Left ventricle myocardium superior (tissue), 1 donor: ENCODE measurements around the gene MYO18B. TPM values are rescaled to one million over a fixed set of nuclear protein-coding genes. Genes with fewer than 3 reads are reported as not detected.

ENCODE experiments used
- ATAC-seq: fragments of 200-7000 bp; cut with Tn5 transposase; one replicate; pipeline ENCODE4 v1.9.1; 2020; ENCODE audit warnings: mild to moderate bottlenecking, moderate library complexity
- DNase-seq: peaks from one replicate; pipeline ENCODE4 v3.0.0-alpha.2; 2020
- intact Hi-C: fragments of 100-400 bp; cut with micrococcal nuclease; formaldehyde crosslinking; loops from one replicate; pipeline ENCODE4 v1.11.0; 2022
- total RNA-seq: library from RNA; stranded (reverse); fragmentation: NEBNext Ultra II Directional; extraction: Animal tissue kit (Norgen Biotek cat#: 25700); gene quantifications from one replicate; pipeline ENCODE4 v1.2.1, GENCODE V29; 2021
- donor health status: DM: no; HTN: yes; CAD: no; lungs with severe emphysema.

The MYO18B gene
- total RNA-seq, 1 donor from 2014 or later: 138 TPM

DNA sequence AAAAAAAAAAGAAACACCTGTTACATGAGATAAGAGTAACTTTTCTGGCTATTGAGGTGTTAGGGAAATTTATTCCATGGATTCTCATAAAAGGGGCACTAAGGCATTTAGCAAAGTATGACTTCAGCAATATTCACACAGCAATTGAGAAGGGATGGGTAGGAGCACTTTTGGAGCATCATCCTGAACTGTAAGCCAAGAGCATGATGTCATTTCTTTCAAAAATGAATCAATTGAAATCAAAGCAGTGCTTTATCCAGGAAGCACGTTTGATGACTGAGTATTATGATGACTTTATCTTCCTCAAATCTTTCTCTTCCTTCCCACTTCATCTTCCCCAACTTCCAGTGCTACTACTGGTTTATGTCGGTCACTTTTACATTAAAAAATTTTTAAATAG lies 140.4 kb downstream of the MYO18B start:
- no peak for DNase-seq
- no peak for ATAC-seq
- intact Hi-C loops: no loop called here

- intact Hi-C loops: no loop called here
- no peak for DNase-seq
- ATAC-seq: no peak
These were observed 141.6 kb downstream of the MYO18B start for GRCh38 chr22:25883482-25884033.

DNA sequence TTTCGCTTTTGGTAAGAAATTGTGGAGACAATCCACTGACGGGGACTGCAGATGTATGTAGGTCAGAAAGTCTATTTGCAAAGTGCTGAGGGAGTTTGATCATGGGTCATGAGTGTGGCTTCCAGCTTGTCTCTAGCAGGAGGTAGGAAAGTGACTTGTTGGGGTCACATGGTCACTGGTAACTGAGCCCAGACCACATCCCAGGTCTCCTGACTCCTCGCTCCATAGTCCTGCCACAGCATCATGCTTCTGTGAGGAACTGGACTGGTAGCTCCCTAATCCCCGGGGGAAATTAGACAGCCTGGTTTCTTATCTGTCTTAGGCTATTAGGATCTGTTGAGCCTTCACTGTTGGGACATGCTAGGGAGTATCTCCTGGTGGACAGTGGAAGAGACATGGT lies 142.1 kb downstream of the MYO18B start:
- ATAC-seq: no peak
- intact Hi-C loops: no loop called here
- DNase-seq: no peak

- DNase-seq: no peak
- ATAC-seq: no peak
- intact Hi-C loops: no loop called here
These were observed 146.5 kb downstream of the MYO18B start for GRCh38 chr22:25888399-25889054.

- ATAC-seq (no peak), DNase-seq (no peak)
- intact Hi-C loops: no loop called here
These were observed 148.7 kb downstream of the MYO18B start for GRCh38 chr22:25890651-25891050.

- intact Hi-C loops: no loop called here
- no peak for DNase-seq
- ATAC-seq: no peak
These were observed 150.7 kb downstream of the MYO18B start for GRCh38 chr22:25892678-25893077.

DNA sequence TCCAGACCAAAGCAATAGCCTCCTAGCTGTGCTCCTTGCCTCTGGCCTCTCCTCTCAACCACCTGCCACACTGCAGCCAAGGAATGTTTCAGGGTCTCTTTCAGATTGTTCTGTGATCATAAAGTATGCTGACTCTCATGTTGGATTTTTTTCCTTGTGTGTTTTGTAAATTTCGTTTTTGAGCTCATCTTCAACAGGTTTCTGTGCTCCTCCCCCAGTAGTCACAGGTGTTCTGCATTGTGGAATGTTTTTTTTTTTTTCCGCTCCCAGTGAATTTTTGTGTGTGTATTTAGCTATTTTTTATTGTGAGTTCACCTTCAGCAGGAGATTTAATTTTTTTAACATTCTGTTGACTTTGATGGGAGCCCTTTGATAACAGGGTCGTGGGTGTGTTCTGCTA lies 153.7 kb downstream of the MYO18B start:
- ATAC-seq: no peak
- DNase-seq: no peak
- intact Hi-C loops: no loop called here

- intact Hi-C loops: no loop called here
- DNase-seq: no peak
- no peak for ATAC-seq
These were observed 154.1 kb downstream of the MYO18B start for GRCh38 chr22:25896098-25896497.

- intact Hi-C loops: no loop called here
- DNase-seq (no peak), ATAC-seq (no peak)
These were observed 154.6 kb downstream of the MYO18B start for GRCh38 chr22:25896592-25896991.

- ATAC-seq: no peak
- DNase-seq: no peak
- intact Hi-C loops: no loop called here
These were observed 156.8 kb downstream of the MYO18B start for GRCh38 chr22:25898707-25899365.

DNA sequence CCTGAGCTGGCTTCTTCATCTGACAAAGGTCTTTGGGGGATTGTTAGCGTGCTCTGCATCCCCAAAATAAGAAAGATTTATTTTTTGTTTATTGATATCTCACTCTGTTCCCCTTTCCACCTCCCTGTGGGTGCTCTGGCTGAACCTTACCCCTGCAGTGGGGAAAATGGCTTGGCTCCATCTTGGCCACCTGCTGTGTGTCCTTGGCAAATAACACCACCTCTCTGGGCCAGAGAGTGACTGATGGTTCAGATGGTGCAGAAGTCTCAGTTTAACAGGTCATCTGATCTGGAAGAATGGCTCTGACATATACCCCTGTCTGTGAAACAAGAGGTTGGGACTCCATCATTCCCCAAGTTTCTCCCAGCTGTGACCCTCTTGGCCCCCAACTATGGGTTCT lies 157.6 kb downstream of the MYO18B start:
- DNase-seq (no peak), ATAC-seq (no peak)
- intact Hi-C loops: no loop called here

- ATAC-seq (no peak), DNase-seq (no peak)
- intact Hi-C loops: no loop called here
These were observed 158.4 kb downstream of the MYO18B start for GRCh38 chr22:25900390-25900789.

GRCh38 chr22:25900880-25901279 lies 158.9 kb downstream of the MYO18B start:
- DNase-seq (no peak), ATAC-seq (peak; percentile 65)
- intact Hi-C loops: no loop called here

- DNase-seq: no peak
- no peak for ATAC-seq
- intact Hi-C loops: no loop called here
These were observed 160.4 kb downstream of the MYO18B start for GRCh38 chr22:25902402-25902801.

DNA sequence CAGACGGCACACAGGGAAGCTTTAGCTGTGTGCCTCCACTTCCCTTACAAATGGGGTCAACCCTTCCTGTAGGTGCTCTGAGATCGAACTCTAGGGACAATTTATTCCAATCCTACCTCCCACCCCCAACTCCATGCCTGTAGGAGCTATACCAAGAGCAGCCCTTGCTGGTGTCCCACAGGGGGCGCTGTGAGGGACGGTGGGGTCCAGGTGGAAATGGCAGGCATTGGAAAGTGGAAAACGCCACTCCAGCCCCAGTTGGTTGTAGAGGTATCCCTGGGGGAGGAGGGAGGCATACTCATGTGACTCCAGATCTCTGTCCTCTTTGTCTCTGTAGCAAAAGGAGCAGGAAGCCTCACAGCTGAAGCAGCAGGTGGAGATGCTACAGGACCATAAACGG lies 161.3 kb downstream of the MYO18B start:
- intact Hi-C loops: no loop called here
- ATAC-seq: no peak

DNA sequence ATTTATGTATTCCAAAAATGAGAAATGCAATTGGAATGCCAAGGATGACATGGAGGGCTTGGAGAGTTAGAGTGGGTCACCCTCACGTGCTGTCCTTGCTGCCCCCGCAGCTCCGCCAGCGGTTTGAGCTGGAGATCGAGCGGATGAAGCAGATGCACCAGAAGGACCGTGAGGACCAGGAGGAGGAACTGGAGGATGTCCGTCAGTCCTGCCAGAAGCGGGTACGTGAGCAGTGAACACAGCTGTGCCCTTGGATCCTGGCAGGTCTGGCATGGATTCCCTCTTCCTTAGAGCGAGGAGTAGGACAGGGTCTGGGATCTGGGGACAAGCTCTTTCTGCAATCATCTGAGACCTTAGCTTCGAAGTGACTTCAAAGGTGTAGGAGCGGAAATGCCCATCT lies 166.2 kb downstream of the MYO18B start:
- intact Hi-C loops: no loop called here
- DNase-seq: no peak
- no peak for ATAC-seq

More for the DNA sequence above, 161.3 kb downstream of the MYO18B start:
- DNase-seq: no peak

GRCh38 chr22:25908755-25909154 lies 166.8 kb downstream of the MYO18B start:
- no peak for ATAC-seq
- DNase-seq: no peak
- intact Hi-C loops: no loop called here

DNA sequence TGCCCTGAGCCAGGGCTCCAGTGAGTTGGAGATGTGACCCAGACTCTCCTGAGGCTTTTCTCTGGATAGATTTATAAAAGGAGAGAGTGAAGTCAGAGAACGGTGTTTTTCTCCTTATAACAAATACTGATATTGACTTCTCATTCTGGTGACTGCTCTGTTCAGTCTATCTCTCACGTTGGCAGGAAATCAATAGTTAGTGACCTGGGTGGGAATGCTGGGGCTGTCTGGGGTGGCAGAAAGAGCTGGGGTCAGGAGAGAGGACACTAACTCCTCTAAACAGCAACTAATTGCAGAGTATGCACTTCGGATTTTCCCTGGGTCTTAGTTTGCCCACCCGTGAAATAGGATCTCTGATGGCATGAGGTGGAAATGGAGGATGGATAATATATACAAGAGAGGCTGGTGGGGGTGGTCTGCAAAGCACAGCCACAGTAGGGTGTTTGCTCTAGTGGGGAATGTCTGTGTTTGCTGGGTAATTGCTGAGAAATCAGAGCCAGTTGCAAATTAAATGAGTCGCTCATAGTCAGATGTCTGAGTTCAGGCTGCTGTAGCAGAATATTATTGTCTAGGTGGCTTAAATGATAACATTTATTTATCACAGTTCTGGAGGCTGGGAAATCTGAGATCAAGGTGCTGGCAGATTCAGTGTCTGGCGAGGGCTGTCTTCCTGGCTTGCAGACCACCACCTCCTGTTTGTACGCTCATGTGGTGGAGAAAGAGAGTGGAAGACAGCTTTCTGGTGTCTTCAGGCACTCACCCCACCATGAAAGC lies 167.8 kb downstream of the MYO18B start:
- no peak for DNase-seq
- intact Hi-C loops: no loop called here

DNA sequence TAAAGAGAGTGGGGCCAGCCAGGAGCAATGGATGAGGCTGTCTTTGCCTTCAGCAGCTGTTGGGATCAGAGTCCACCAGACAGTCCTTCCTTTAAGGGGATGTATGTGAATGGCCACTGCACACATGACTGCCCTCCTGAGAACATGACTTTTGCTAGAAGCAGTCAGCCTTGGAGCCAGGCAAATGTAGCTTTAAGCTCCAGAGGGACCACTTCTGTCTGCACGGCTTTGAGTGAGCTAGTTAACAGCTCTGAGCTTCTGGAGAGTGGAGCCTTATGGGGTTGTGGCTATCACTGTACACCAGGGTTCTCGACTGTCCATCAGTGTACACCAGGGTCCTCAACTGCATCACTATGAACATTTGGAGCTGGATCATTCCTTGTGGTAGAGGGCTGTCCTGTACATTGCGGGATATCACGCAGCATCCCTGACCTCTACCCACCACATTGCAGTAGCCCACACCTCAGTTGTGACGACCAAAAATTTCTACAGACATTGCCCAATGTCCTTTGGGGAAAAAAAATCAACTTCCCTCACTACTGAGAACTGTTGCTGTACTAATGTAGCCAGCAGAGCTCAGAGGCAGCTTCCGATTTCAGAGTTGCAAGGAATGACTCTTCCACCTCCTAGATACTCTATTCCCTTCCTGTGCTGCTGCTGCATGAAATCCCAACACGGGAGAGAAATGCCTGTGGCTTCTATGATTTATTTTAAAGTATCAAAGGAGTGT lies 169.4 kb downstream of the MYO18B start:
- intact Hi-C loops: no loop called here
- ATAC-seq (peak; percentile 66), DNase-seq (no peak)

More for the DNA sequence above, 167.8 kb downstream of the MYO18B start:
- no peak for ATAC-seq

DNA sequence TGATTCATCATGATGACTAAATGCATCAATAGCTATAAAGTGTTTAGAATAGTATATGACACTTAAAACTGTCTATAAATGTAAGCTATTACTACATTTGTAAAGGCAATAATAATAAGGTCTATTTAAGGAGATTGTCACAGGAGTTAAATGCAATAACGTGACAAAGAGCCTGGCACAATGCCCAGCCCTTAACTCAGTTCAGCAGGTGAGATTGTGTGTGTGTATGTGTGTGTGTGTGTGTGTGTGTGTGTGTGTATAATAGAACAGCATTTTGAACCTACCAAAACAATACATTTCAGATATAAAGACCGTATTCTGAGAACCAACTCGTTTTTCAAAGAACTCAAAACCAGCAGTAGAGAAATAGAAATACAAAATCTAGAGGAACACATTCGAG lies 177.5 kb downstream of the MYO18B start:
- no peak for DNase-seq
- ATAC-seq: no peak
- intact Hi-C loops: no loop called here
